Effector CD8-positive, alpha-beta T cell (primary cell): Measurements from ENCODE around the gene IGFBPL1.

Experiments used
- DNase-seq: peaks from one replicate; lab custom pipeline; 2025; lab: John Stamatoyannopoulos, UW

Gene IGFBPL1

DNA sequence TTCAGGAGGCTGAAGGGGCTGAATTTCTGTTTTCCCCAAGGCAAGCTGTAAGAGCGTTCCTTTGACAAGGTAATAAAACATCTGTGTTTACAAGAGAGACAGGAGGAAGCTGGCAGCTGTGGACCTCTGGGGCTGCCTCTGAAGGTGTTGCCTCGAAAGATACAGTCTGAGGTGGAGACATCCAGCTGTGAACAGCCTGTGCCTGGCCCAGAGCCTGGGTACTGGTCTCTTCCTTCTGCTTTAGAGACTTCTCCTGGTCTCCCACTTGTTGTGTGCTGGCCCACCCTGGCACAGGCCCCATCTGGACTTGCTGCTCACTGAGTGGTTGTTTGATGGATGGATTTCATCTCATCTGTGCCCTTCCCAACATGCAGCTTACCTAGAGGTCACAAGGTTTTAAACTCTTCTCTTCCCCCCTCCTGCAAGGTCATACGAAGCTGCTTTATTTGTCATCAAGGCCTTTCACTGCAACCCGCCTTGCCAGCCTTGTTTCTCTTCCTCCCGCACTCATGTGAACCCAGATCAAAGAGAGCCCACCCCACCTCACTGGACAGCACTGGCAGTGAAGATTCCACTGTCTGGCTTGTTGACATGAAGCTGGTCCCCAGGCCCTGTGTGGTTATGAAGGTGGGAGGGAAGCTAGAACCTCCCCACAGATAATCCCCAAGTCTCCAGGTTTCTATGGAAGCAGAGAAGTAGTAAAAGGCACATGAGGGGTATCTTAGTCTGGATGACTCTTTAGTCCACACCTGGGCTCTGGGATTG lies 66.7 kb downstream of the IGFBPL1 start:
- no peak for DNase-seq

DNA sequence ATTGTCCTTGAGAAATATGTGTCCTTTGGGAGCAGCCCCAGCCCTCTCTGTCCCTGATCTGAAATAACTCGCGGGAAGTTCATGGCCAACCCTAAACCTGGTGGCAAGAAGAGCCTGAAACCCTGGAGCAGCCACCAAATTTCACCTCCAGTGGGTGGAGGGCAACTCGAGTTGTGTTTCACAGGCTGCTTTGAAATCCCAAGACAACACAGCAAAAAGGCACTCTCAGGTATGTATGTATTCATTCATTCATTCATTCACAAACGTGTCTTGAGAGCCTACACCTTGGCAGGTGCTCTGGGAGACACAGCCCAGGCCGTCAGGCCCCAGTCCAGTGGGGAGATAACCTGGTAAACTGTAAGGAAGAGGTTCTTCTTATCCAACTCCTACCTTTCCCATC lies 67.4 kb downstream of the IGFBPL1 start:
- DNase-seq, result no peak
